Tibial artery (tissue), 4 donors: ENCODE measurements around the gene RALGPS1.
A peak's percentile ranks its signal among the peaks of the same experiment; 100 is the strongest.

Experiments
- DNase-seq, 2 donors: peaks; one replicate each; pipeline ENCODE4 v3.0.0-alpha.2; 2019
- H3K27ac ChIP-seq, 2 donors: fragments of 200-600 bp; sonication (generic) in 1 of 2; 1 replicate in 1 of 2; 2 replicates in 1 of 2; pipeline ENCODE4 v1.5.1; 2018 to 2019; ENCODE audit warnings: mild to moderate bottlenecking in 1 of 2
- H3K27me3 ChIP-seq, 2 donors: fragments of 200-600 bp; sonication (generic) in 1 of 2; one replicate each; pipeline versions ENCODE4 v1.5.1 to v1.6.0; 2016 to 2019
- H3K36me3 ChIP-seq, 3 donors: fragments of 200-600 bp; sonication (generic) in 2 of 3; one replicate each; pipeline ENCODE4 v1.5.1; 2016 to 2019; ENCODE audit warnings: mild to moderate bottlenecking in 2 of 3
- H3K4me1 ChIP-seq, 4 donors: fragments of 200-600 bp; sonication (generic) in 2 of 4; 1 replicate in 3 of 4; 2 replicates in 1 of 4; pipeline ENCODE4 v1.5.1; 2016 to 2019
- H3K4me3 ChIP-seq, 2 donors: fragments of 200-600 bp; sonication (generic) in 1 of 2; 1 replicate in 1 of 2; 2 replicates in 1 of 2; pipeline ENCODE4 v1.5.1; 2018 to 2019; ENCODE audit warnings: mild to moderate bottlenecking in 2 of 2
- H3K9me3 ChIP-seq, 3 donors: fragments of 200-600 bp; sonication (generic) in 1 of 3; one replicate each; pipeline ENCODE4 v1.5.1; 2016 to 2019
- CTCF ChIP-seq, 2 experiments: fragments of 200-600 bp in 1 of 2; fragments of 450-650 bp in 1 of 2; IDR thresholded peaks; one replicate each; pipeline ENCODE4 v1.5.1; 2017 to 2019; ENCODE audit warnings: antibody characterized with exemption in 2 of 2, mild to moderate bottlenecking in 1 of 2, moderate library complexity in 1 of 2
- intact Hi-C: fragments of 100-400 bp; cut with DNase I; formaldehyde crosslinking; loops from one replicate; pipeline ENCODE4 v1.15.0; 2023; ENCODE audit warnings: low total_unique reads

Gene RALGPS1

GRCh38 chr9:127237801-127238200 is 323.2 kb downstream of the RALGPS1 start:
- Histone ChIP-seq H3K4me1 (peaks cover 0 to 76% (median 41%) of the 10 kb centered on the region in 4 donors), H3K36me3 (peaks cover 0 to 12% (median 3%) of the 10 kb centered on the region in 3 donors), H3K9me3 (no peaks in the 10 kb centered on the region), H3K27ac (peak overlapping the region; percentile 64 to 70), H3K27me3 (no peaks in the 10 kb centered on the region), H3K4me3 (no peak overlapping the region)
- no peak for DNase-seq
- TF ChIP-seq CTCF (IDR thresholded peaks at IDR 0.05) = no peak
- intact Hi-C loops = no loop called here

- no peak overlapping the region for H3K27ac ChIP-seq
- no peak for TF ChIP-seq CTCF (IDR thresholded peaks at IDR 0.05)
- H3K9me3 ChIP-seq = no peaks in the 10 kb centered on the region
- no peak for DNase-seq
- no peaks in the 10 kb centered on the region for H3K27me3 ChIP-seq
- no peak overlapping the region for H3K4me3 ChIP-seq
- peaks cover 5 to 17% (median 16%) of the 10 kb centered on the region in 3 donors for H3K36me3 ChIP-seq
- intact Hi-C loops = loop anchor here (10.0 kb wide), 1 partner anchor 63 kb away; no protein-coding TSS in a partner anchor
- H3K4me1 ChIP-seq = peaks cover 7 to 57% (median 27%) of the 10 kb centered on the region in 4 donors
Observed at GRCh38 chr9:127241354-127241753, 326.8 kb downstream of the RALGPS1 start.

GRCh38 chr9:127244609-127245601 is 330.3 kb downstream of the RALGPS1 start:
- Histone ChIP-seq H3K9me3 (no peaks in the 10 kb centered on the region), H3K36me3 (peaks cover 5 to 16% (median 9%) of the 10 kb centered on the region in 3 donors), H3K27ac (peak overlapping the region; percentile 68 to 69), H3K27me3 (no peaks in the 10 kb centered on the region), H3K4me1 (peaks cover 7 to 35% (median 9%) of the 10 kb centered on the region in 4 donors), H3K4me3 (peak overlapping the region; percentile 47 to 59)
- TF ChIP-seq CTCF (IDR thresholded peaks at IDR 0.05) = no peak
- peak; percentile 98 to 99 for DNase-seq
- intact Hi-C loops = loop anchor here (10.0 kb wide), 1 partner anchor 60 kb away; no protein-coding TSS in a partner anchor

GRCh38 chr9:127245637-127246164 is 331.1 kb downstream of the RALGPS1 start:
- Histone ChIP-seq H3K27me3 (no peaks in the 10 kb centered on the region), H3K27ac (peak overlapping the region; percentile 9 to 68), H3K4me1 (peaks cover 7 to 35% (median 15%) of the 10 kb centered on the region in 4 donors), H3K36me3 (peaks cover 5 to 16% (median 9%) of the 10 kb centered on the region in 3 donors), H3K9me3 (no peaks in the 10 kb centered on the region), H3K4me3 (peak overlapping the region; percentile 47 to 59)
- intact Hi-C loops = loop anchor here (10.0 kb wide), 1 partner anchor 59 kb away; no protein-coding TSS in a partner anchor
- no peak for DNase-seq
- TF ChIP-seq CTCF (IDR thresholded peaks at IDR 0.05) = no peak

GRCh38 chr9:127248241-127248640 is 333.7 kb downstream of the RALGPS1 start:
- Histone ChIP-seq H3K4me1 (peaks cover 7 to 47% (median 20%) of the 10 kb centered on the region in 4 donors), H3K4me3 (no peak overlapping the region), H3K27me3 (no peaks in the 10 kb centered on the region), H3K36me3 (peaks cover 5 to 10% (median 9%) of the 10 kb centered on the region in 3 donors), H3K9me3 (no peaks in the 10 kb centered on the region), H3K27ac (no peak overlapping the region)
- intact Hi-C loops = loop anchor here (10.0 kb wide), 1 partner anchor 57 kb away; no protein-coding TSS in a partner anchor
- no peak for TF ChIP-seq CTCF (IDR thresholded peaks at IDR 0.05)
- DNase-seq = no peak
